Posterior cingulate gyrus (tissue), 11 donors: ENCODE measurements around the gene TCF15.
A peak's percentile ranks its signal among the peaks of the same experiment; 100 is the strongest.
"Not testable (repeated sequence)": the region's sequence is repeated elsewhere in the genome, so short reads cannot be mapped to it uniquely, and the experiment has no call there.

Experiments used
- DNase-seq, 10 donors: peaks; one replicate each; pipeline versions ENCODE4 v3.0.0 to v3.0.0-alpha.2; 2020 to 2021; ENCODE audit warnings: mixed read lengths in 3 of 10
- intact Hi-C: fragments of 100-400 bp; cut with DNase I; formaldehyde crosslinking; loops from one replicate; pipeline ENCODE4 v1.15.1; 2023

The TCF15 gene

GRCh38 chr20:642398-643174 lies 32.5 kb upstream of the TCF15 start:
- DNase-seq: peak in 7 of 10 donors; percentile 33 to 93 (median 65)
- intact Hi-C loops: loop anchor here (10.0 kb wide), 1 partner anchor 288 kb away; no protein-coding TSS in a partner anchor

- intact Hi-C loops: loop anchor here (10.0 kb wide), 1 partner anchor 287 kb away; no protein-coding TSS in a partner anchor
- not testable (repeated sequence) for DNase-seq
Observed at GRCh38 chr20:642013-642397, 31.9 kb upstream of the TCF15 start.

GRCh38 chr20:641516-641875 lies 31.4 kb upstream of the TCF15 start:
- intact Hi-C loops: loop anchor here (10.0 kb wide), 1 partner anchor 287 kb away; no protein-coding TSS in a partner anchor
- DNase-seq: no peak

- no peak for DNase-seq
- intact Hi-C loops: loop anchor here (10.0 kb wide), 1 partner anchor 286 kb away; no protein-coding TSS in a partner anchor
Observed at GRCh38 chr20:640674-641515, 30.8 kb upstream of the TCF15 start.

- intact Hi-C loops: no loop called here
- DNase-seq: no peak
Observed at GRCh38 chr20:638579-638978, 28.5 kb upstream of the TCF15 start.

DNA sequence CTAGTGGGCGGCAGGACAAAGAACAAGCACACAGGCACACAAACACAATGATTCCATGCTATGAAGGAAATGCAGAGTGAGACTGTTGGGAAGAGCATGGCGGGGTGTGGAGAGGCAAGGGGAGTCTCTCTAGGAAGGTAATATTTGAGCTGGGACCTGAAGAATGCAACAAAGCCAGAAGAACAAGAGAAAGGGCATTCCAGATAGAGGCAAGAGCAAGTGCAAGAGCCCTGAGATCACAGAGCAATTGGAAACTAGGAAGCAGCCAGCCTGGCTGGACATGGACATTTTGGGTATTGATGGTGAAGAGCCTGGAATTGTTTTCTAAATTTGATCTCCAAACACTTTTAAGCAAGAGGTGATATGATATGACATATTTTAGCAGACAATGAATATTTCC lies 27.4 kb upstream of the TCF15 start:
- intact Hi-C loops: no loop called here
- DNase-seq: no peak

DNA sequence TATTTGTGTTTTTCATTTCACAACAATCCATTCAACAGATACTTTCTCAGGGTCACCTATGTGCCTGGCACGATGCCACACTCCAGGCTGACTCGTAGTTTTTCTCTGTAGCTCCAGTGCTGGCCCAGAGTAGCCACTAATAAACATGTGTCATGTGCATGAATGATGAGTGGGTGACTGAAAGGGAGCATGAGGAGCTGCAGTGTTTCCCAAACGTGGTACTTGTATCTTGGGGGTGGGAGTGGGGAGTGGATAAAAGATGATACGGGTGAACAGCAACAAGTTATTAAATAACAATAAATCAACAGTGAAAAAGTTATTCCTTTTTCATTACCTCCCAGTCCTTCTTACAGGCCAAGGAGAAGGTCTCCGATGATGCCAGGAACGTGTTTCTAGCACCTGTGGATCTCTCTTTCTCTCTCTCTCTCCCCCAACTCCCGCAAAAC lies 25.8 kb upstream of the TCF15 start:
- DNase-seq: no peak
- intact Hi-C loops: no loop called here

DNA sequence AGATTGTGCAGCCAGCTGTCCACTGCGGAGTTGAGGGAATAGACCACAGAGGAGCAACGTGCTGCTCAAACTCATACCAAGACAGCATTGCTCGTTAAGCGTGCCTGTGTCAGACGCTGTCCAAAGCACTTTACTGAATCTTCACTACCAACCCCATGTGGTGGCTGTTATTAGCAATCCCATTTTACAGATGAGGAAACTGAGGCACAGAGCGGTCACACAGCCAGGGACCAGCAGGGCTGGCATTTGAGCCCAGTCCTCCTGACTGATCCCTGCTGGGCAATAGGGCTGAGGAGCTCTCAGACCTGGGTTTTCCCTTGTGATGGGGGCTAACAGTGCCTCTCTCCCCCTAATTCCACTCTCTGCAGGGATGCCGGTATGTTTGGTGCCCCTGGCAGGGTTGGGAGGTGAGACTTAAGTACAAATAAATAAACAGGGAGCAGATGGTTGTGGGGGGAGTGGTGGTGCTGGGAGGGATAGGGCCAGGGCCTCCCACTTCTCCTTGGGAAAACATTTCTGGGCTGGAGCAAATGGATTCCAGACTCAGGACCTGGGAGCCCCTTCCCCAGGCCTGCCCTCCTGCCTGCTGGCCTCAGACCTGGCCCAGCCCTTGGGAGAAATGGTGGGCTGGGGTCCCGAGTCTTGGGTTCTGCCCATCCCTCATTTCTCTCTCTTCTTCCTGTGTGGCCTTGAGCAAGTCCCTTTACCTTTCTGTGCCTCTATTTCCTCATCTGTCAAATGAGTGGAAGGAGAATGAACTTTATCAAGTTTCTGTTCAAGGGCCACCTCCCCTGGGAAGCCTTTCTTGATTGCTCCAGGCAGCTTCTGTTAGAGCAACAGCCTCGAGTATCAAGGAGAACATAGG lies 25.2 kb upstream of the TCF15 start:
- DNase-seq: no peak
- intact Hi-C loops: no loop called here

GRCh38 chr20:634148-634925 lies 24.2 kb upstream of the TCF15 start:
- peak; percentile 34 to 94 (median 60) for DNase-seq

DNA sequence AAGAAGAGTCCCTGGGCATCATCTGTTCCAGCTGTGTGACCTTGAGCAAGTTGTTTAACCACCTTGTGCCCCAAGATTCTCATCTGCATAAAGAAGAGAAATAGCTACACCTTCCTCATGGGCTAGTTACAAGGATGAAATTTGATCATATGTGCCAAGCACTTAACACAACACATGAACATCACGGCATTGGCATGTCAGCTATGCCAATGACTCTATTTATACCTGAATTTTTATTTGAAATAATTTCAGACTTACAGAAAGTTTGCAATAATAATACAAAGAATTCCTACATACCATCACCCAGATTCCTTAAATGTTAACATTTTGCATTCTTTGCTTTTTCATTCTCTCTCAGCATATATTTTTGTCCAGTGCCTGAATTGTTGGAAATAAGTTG lies 21.0 kb upstream of the TCF15 start:
- intact Hi-C loops: no loop called here
- no peak for DNase-seq

More at GRCh38 chr20:634148-634925, 24.2 kb upstream of the TCF15 start:
- intact Hi-C loops: no loop called here

- no peak for DNase-seq
- intact Hi-C loops: no loop called here
Observed at GRCh38 chr20:626579-626978, 16.5 kb upstream of the TCF15 start.

DNA sequence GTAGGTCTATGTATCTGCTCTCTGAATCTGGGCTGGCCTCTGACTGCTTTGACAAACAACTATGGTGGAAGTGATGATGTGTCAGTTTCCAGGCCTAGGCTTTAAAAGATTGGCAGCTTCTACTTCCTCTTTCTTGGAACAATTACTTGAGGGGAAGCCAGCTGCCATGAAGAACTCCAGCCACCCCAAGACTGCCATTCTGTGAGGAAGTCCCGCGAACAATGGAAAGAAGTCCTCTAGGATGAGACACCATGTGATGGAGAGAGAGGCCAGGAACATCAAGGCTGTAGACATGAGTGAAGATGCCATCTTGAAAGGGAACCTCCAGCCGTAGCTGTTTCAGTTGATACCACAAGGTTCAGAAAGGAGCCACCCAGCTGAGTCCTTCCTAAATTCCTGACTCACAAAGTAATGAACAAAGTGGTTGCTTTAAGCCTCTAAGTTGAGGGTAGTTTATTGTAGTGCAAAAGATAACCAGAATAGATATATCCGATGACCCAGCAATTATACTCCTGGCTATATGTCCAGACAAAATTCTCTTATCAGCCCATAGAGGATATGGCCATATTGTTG lies 15.3 kb upstream of the TCF15 start:
- intact Hi-C loops: no loop called here
- DNase-seq: no peak

DNA sequence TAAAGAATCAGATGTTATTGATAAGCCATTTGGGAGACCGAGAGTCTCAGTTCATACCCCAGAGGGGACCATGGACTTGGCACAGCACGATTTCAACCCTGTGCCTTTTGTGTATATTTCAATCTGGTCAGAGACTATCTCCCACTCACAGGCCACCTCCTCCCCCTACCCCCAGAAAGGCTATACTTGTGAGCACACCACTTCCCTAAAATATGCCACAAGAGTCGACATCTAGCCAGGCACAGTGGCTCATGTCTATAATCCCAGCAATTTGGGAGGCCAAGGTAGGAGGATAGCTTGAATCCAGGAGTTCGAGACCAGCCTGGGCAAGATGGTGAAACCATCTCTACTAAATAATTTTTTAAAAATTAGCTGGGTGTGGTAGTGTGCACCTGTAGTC lies 13.6 kb upstream of the TCF15 start:
- no peak for DNase-seq
- intact Hi-C loops: no loop called here

DNA sequence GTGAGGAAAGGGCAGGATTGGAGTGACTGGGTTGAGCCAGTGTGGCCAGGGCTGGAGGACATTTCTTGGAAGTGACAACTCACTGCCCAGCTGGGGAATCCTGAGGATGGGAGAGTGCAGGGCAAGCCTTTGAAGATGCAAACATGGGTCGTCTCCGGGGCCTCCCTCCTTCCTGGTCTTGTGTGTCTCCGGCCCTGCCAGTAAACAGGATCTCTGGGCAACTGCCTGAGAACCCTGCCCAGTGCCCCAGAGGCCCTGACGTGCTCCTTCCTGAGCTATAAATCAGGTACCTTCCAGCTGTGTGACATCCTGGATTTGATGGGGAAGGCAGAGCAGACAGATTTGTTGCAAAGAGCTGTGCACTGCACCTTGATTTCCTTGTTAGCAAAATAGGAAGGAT lies 12.9 kb upstream of the TCF15 start:
- intact Hi-C loops: no loop called here
- no peak for DNase-seq

- intact Hi-C loops: no loop called here
- DNase-seq: peak in 2 of 10 donors; percentile 12 to 43
Observed at GRCh38 chr20:622161-622560, 12.1 kb upstream of the TCF15 start.

DNA sequence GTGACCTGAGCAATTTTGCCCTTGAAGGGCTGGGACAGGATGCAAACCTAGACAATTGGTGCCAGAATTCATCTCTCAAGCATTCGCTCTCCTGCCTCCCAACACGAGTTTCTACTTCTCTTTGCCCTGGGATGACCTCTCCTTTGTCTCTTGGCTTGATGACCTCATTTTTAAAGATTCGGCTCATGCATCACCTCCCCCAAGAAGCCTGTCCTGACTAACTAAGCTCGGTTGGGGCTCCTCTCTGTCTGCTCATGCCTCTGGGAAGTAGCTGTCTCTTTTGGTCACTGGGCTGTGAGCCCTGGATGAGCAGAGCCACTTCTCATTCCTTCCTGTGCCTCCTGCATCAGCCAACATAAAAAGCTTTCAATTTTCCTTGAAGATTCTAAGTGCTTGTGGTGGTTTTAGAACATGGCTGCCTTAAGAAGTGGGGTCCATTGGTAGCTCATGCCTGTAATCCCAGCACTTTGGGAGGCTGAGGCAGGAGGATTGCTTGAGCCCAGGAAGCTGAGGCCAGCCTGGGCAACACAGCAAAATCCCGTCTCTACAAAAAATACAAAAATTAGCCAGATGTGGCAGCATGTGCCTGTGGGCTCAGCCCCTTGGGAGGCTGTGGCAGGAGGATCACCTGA lies 11.1 kb upstream of the TCF15 start:
- intact Hi-C loops: no loop called here
- DNase-seq: peak in 1 of 10 donors; percentile 18

DNA sequence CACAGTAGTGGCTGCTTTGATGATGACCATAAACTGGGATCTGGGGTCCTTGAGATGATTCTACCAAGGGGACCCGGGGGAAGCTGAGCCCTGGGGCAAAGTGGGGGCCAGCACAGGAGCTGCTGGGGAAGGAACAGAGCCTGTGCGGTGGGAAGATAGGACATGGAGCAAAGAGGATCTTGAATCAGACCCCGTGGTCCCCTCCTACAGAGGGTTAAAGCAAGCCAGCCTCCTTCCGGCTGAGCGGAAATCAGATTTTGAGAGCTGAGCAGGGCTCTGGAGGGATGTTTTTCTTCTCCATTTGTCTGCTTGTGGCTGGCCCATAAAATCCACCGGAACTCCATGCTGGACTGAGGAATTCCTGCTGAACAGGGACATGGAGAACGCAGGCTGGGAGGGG lies 10.1 kb upstream of the TCF15 start:
- intact Hi-C loops: no loop called here

GRCh38 chr20:618980-619379 lies 8.9 kb upstream of the TCF15 start:
- peak in 1 of 10 donors; percentile 20 for DNase-seq
- intact Hi-C loops: no loop called here

More for the DNA sequence above, 10.1 kb upstream of the TCF15 start:
- DNase-seq: peak in 2 of 10 donors; percentile 3 to 14
